ENCODE data around the gene ACTN2. TPM values are rescaled to one million over a fixed set of nuclear protein-coding genes. Genes with fewer than 3 reads are reported as not detected.
A peak's percentile ranks its signal among the peaks of the same experiment; 100 is the strongest.

Gene ACTN2
- total RNA-seq, 1 donor from 2014 or later = 59.1 TPM

DNA sequence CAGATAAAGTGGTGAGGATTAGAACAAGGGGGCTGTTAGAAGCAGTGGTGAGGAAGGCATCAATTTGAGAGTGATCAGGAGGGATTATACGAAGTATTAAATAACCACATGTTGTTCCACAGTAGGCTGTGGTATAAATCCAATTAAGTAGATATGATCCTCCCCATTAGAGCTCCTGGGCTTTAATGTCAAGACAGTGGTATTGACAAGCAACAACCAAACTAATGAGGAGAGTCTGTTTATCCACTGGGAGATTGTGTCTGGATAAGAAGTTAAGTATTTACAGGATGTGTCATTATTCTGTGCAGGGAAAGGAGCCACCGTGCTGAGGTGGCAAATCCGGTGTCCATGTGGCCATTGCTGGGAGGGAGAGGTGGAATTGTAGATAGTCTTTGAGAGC, 5.8 kb downstream of the ACTN2 start:
- no peak for DNase-seq

DNA sequence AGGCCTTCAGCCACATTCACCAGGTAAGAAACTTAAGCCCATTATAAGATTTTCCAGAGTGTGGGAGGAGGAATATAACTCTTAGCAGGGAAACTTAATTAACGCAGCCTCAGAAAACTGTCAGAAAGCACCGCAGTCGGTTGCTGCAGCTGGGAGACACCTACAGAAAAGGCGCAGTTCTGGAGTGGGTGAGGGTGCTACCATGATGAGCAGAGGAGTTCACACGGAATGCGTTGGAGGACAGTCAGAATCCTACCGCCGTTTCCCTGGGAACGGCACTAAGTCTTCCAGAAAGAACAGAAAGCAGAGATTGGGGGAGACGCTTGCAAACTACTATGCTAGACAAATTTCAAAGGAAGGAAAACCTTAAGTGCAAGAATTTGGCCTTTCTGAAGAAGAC, 6.4 kb downstream of the ACTN2 start:
- DNase-seq = peak; percentile 34

DNA sequence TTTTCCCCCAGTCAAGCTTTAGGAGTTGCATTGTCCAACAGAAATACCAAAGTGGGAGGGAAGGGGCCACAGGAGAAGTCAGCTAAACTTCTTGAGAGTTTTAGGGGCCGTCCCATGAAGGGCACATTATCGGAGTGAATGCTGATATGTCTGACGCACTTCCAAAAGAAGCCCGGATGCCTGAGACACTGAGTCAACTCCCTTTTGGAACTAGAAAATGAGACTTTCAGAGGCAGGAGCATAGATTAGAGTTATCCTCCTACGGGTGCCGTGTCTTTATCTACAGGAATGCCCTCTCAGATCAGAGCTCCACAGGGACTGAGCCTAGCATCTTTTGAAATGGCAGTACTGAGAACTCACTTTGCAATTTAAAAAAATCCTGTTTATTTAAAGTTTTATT, 13.1 kb downstream of the ACTN2 start:
- no peak for DNase-seq

DNA sequence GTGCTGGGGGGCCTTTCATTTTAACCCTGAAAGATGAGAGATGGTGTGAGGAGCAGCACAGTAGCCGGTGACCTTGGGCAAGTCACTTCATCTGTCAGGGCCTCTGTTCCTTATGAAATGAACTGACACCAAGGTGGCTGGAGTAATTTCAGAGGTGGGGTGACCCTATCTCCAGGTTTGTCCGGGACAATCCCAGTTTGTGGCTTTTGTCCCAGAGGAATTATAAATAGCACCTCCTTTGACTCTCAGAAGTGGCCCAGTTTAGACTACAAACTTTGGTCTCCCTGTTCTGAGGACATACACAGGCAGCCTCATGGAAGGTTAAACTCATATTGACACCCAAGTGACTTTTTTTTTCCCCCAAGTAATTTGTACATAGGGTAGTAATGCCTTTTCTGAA, 14.6 kb downstream of the ACTN2 start:
- DNase-seq = no peak

DNA sequence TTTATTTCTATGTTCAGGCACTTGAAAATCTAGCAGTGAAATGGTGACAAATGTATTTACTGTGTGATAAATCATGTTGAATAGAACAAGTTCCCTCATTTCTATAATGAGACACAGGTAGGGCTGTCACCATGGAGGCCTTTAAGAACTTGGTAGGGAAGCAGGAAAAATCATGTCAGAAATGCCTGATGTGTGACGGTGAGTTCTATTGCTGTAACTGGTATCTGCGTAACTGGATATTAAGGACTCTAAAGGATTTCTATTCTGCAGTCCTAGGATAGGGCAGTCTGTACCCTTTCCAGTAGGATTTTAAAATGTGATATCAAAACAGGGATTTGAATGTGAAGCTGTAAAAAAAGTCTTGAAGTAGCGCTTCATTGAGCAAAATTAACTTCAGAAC, 15.5 kb downstream of the ACTN2 start:
- no peak for DNase-seq

DNA sequence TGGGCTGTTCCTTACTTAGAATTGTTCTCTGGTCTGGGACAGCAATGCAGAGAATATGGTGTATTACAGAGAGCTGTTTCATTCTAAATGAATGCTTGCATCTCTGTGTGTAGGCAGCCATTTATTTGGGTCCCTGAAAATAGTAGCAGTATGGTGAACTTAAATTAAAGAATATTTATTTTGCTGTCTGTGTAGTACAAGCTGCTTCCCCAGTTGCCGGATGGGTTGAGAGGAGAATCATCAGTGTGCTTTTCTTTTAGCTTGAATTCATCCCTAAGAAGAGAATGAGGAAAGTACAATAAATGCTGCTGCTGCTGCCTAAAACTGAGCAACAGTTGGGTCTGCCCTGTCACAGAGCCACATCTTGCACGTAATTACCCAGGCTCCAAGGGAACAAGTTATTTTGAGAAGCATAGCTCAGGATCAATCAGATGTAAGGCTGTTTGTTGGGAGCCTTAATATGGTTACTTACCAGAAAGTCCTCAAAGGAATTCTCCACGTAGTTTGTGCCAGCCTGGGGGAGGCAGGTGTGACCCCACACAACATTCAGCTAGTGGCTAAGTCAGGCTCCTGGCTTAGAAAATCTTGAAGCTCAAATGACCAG, 16.6 kb downstream of the ACTN2 start:
- no peak for DNase-seq

DNA sequence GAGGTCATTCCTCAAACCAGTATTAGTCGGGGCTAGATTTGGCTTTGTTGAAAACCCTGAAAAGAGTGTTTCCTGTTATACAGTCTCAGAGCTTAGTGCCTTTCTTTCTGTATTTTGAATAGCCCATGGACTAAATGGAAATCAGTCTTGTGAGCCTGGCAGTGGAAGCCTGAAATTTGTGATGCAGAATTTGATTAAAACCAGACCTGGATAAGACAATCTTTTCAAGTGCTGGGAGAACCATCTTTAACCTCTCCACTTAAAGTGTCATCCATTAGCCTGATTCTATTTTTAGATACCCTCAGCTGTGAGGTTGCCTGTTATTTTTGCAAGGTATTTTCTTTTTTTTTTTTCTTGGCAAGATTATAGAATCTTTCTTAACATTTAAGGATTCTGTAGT, 19.5 kb downstream of the ACTN2 start:
- DNase-seq = no peak

DNA sequence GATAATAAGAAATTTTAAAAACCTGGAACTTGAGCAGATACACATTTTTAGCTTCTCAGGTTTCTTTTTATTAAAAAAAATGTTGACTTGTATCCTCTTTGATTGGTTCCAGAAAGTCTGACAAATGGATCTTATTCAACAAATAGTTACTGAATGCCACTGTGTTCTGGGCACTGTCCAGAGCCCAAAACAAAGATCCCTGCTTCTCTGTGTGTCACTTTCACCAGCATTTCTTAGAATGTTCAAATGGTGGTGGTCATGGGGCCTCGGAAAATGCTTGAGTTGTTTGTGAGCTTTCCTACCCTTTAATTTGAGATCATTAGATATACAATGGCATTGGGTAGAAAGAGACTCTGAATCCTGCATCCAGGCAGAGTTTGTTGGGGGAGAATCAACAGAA, 19.9 kb downstream of the ACTN2 start:
- no peak for DNase-seq

DNA sequence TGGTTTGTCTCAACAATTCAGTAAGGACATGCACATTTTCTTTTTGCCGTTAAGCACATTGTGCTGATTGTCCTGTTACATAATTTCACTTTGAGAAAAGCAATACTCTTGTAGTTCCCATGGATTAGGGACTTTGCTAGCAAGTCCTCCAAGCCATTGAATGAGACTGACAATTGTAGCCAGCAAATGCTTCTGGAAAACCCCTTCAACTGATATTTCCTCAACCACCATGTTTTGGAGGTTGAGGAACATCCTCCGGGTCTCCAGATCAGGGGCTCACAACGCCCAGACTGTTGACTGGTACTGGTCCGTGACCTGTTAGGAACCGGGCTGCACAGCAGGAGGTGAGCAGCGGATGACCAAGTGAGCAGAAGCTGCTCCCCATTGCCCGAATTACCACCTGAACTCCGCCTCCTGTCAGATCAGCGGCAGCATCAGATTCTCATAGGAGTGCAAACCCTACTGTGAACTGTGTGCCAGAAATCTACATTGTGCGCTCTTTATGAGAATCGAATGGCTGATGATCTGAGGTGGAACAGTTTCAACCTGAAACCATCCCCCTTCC, 24.1 kb downstream of the ACTN2 start:
- no peak for DNase-seq

DNA sequence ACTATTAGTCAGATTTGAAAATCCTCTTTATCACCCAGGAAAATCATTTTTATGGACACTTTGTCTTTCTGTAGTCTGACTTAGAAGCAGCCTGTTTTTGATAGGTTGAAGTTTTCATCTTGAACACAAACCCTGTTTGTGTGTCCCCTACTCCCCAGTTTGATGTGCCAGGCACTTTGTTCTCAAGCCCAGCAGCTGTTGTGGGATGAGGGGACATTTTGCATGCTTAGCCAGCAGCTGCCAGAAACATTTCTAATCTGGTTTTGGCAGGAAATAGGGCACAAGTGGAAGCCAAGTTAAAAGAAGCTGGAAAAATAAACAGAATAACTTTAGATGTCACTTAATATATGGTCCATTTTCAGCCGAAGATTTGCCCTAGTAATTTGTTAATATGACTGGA, 29.9 kb downstream of the ACTN2 start:
- no peak for DNase-seq

DNA sequence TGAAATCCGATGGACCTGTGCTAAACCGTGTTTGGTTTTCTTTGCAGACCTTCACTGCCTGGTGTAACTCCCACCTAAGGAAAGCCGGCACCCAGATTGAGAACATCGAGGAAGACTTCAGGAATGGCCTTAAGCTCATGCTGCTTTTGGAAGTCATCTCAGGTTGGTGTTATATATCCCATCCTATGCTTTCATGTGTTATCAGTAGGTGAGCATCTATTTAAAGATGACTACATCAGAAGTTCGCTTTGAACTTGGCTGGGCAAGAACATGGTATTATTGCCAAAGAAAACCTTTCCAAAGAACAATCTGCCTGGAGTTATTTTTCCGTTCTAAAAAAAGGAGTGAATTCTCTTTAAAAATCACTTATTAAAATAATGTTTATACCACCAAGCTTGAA, 31.5 kb downstream of the ACTN2 start:
- DNase-seq = no peak

DNA sequence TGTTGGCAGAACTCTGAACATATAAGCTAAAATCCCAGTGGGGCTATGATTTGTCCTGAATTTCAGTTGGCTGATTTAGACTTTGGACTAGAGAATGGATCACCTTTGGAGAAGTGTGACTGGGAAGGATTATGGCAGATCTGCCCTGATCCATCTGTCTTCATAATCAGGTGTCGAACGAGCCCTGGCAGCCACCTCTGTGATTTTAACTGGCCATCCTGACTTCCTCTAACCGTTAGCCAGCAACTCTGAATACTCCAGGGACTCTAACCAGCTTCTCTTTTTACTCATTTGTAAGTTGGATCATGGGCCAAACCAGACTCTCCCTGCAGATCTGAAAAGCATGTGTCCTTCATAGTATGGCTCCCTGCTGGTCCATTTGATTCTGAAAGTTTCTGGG, 32.0 kb downstream of the ACTN2 start:
- DNase-seq = no peak

DNA sequence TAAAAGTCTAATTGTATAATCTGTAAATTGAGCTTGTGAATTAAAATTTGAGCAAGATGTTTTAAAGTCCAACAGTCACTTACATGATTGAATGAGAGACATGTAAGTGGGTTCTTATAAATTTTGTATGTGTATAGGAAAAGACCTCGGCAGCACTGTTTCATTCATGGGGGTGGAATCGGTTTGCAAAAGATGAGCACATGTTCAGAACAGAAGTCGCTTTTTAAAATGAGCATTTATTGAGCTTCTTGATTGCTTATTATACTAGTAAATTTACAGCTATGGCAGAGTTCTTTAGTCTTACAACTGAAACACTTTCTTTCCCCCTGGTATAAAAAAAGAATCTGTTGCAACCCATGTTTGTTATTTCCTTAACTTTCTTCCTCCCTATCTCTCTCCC, 33.9 kb downstream of the ACTN2 start:
- no peak for DNase-seq

DNA sequence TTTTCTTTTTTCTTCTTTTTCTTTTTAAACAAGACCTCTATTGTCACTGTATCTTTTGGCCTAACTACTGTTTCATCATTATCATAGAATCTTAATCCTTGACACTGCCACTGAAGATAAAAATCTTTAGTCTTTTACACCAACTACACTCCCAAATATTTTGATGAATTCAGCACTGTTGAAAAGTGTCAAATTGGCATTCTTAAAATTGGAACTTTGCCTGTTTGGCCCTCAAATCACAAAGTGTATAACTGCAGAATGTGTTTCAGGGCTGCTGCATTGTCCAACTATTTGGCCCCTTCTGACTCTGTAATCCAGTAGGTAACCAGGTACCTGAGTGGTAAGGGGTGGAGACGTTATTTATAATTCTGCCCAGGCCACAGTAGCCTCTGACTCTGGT, 34.3 kb downstream of the ACTN2 start:
- no peak for DNase-seq

DNA sequence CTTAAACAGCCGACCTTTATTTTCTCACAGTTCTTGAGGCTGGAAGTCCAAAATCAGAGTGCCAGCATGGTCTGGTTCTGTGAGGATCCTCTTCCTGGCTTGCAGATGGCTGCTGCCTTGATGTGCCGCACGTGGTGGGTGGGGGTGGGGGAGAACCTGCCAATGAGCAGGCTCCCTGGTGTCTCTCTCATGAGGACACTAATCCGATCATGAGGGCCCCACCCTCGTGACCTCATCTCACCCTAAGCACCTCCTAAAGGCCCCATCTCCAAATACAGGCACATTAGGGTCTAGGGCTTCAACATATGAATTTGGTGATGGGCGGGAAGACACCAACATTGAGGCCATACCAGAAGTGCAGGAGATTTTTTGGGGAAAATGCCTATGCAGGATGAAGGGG, 37.8 kb downstream of the ACTN2 start:
- no peak for DNase-seq

DNA sequence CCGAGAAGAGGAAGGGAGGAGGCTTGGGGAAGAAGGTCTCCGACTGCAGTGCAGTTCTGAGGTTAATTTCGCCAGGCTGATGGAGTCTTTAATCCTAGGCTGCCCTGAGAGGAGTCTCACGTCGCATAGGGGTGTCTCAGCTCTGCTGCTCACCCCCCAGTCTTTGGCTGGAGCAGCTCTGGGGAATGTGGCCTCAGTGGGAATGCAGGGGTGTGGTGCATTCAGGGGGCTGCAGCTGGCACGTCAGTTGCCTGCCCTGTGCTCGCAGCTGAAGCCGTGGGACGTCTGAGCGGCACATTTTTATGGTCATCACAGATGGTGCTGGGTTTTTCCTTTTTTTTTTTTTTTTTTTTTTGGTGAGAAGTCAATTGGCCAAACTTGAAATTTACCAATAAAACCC, 38.2 kb downstream of the ACTN2 start:
- DNase-seq = no peak

DNA sequence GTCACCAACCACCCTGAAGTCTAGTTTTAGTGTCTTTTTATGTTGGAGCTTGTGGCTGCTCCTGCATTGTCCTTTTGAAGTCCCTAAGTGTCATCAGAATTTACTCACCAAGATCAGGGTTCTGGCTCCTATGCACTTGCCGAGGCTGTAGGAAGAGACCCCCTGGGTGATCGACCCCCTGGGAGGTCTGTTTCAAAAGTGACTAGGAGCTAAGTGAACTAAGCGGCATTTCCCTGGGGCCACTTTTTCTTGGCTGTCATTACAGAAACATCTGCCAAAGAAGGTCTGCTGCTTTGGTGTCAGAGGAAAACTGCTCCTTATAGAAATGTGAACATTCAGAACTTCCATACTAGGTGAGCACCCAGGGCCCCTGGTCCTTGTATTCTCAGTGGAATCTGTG, 39.4 kb downstream of the ACTN2 start:
- DNase-seq = no peak

DNA sequence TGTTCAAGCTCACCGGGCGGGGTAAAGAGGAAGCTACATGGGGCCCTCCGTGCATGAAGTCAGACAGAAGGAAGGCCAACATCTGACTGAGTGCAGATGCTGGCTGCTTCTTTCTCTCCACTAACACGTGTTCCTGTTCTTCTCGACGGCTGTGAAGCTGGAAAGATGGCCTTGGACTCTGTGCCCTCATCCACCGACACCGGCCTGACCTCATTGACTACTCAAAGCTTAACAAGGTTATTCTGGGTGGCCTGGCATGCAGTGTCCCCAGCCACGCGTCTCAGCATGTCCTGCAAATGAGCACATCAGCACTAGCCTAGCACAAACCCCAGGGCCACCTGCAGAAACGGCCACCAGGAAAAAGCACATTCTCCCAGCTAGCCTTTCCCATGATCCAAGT, 41.2 kb downstream of the ACTN2 start:
- DNase-seq = no peak

DNA sequence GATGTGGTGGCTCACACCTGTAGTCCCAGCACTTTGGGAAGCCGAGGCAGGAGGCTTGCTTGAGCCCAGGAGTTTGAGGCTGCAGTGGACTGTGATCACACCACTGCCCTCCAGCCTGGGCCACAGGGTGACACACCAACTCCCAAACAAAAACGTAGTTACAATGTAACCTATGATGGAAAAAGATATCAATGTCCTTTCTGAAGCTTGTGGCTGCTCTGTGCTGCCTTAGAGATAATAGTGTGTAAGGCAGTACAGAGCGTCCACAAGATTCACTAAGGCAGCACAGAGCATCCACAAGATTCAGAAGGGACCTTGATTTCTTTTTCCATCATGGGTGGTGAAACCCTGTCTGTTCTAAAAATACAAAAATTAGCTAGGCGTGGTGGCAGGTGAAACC, 42.5 kb downstream of the ACTN2 start:
- no peak for DNase-seq

DNA sequence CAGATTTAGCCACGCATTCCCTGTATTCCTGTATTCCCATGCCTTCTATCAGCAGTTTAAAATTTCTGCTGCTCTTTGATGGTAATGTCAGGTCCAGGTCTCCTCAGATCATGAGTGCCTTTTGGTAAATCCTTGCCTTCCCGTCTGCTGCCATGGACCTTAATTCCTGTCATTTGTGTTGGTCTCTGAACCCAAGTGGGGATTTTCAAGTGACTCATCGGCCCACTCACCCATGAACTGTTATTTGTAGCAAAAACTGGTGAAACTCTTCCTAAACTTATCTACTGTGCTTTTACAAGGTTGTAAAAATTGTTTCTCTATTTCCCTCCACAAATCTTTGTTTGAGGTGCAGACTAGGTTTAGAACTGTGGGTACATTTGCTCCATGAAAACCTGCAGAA, 47.4 kb downstream of the ACTN2 start:
- DNase-seq = no peak

DNA sequence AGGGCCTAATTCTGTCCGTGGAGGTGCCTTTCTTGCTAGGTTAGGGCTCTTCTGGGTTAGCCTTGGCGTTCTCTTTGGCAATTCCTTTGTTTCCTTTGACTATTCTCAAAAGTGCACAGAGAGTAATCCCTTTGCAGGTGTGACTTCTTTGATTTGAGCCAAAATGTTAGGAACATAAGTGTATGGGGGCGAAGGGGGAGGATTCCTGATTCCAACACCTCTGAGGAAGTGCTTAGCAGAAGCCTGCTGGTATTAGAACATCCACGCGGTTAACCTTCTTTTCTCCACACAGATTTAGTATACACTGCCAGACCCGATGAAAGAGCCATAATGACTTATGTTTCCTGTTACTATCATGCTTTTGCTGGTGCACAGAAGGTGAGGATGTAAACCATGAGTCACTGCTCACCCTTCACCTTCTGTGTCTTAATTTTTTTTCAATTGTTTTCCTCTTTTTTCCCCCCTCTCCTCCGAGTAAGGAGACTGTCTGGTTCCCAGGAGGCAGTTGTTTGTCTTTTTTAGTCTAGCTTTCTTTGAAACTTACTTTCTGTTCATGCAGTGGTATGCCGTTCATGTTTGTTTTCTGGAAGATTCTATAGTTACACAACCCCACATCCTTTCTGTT, 48.0 kb downstream of the ACTN2 start:
- DNase-seq = no peak

DNA sequence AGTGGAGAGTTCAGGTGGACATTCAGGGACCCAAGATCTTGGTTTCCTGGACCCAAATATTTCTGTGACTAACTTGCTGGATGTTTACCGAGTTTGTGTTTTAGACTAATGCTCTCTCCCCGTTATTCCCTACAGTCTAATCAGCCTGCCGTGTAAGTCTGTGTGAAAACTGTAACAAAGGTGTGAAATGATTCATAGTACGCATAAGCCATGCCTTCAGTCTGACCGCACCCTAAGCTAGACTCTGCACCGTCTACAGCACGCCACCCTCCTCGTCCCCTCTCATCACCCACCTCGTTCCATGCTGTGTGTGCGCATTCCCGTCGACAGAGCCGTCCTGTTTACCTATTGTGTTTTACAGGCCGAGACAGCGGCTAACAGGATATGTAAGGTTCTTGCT, 50.5 kb downstream of the ACTN2 start:
- DNase-seq = no peak

DNA sequence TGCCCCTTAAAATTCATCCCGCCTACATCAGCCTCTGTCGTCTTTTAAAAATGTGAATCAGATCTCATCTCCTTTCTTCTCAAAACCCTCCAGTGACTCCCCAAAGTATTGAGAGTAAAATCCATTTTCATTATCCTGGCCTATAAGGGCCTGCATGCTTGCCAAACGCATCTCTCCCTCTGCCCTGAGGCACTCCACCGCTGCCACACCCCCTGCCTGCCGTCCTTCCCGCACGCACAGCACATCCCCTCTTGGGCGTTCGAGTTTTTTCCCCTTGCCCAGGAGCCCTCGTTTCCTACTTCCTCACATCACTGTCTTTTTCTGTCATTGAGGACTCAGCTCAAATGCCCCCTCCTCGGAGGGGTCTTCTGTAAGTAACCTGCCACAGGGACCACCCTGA, 55.5 kb downstream of the ACTN2 start:
- DNase-seq = no peak

DNA sequence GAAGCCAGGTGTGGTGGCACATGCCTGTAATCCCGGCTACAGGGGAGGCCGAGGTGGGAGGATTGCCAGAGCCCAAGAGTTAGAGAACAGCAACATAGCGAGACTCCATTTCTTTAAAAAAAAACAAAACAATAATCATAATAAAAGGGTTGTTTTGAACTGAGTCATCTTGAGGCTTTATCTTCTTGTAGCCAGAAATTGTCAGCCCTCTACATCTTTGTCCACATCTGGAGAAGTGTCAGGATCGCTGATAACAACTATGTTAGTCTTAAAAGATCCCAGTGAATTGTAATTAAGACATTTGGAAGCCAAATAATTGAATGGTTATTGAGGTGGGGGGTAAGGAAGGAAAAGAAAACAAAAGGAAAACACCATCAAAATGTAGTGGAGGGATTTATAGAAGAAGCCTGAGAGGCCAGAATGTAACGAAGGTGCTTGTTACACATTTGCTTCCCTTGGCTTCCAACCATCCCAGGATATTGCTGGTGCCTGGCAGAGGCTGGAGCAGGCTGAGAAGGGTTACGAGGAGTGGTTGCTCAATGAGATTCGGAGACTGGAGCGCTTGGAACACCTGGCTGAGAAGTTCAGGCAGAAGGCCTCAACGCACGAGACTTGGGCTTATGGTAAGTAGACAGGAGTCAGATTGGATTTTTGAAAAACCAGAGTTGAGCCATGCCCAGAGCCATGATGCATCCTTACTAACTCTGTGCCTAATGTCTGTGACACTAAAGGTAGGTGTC, 56.3 kb downstream of the ACTN2 start:
- DNase-seq = no peak
